Measurements from ENCODE around the gene SEMA6A.

The SEMA6A gene

DNA sequence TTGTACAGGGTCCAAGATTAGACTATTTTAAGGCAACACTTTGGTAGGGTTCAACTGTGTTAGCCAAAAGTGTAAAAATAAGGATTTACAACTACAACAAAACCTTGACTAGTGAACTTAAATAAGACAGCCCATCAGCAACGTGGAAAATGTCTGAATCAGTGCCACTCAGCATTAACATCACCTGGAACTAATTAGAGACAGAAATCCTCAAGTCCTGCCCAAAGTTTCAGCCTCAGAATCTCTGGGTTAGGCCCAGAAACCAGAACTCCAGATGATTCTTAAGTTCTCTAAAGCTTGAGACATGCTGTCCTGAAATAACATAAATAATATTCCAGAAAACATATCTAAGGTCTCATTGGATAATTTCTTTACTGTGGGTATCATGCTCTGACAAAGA is 118.6 kb downstream of the SEMA6A start:
- no peak for DNase-seq (ENCODE audit: low read depth)

DNA sequence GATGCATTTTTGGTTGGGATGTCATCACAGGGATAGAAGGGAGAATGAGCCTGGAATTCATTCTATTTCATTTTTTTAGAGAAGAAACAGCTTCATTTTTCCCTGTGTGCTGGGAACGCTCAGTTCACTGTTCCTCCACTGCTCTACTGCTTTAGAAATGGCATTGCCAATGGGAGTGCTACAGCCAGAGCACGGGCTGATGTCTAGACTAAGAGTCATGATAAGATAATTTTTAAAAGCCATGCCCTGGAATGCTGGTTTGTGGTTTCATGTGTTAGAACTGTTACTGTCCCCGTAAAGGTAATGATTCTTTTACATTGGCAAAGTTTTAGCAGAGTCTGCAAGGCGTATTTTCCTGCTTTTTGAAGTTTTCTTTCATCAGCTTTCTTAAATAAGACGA is 119.6 kb downstream of the SEMA6A start:
- in situ Hi-C loops (cut with HindIII; ENCODE audit: low sequenced_read_pairs) = no loop called here
- DNase-seq (ENCODE audit: low read depth) = no peak
- H3K4me3 ChIP-seq (ENCODE audit: low read depth, low read length) = no peak overlapping the region
- TF ChIP-seq, protein P1, sequence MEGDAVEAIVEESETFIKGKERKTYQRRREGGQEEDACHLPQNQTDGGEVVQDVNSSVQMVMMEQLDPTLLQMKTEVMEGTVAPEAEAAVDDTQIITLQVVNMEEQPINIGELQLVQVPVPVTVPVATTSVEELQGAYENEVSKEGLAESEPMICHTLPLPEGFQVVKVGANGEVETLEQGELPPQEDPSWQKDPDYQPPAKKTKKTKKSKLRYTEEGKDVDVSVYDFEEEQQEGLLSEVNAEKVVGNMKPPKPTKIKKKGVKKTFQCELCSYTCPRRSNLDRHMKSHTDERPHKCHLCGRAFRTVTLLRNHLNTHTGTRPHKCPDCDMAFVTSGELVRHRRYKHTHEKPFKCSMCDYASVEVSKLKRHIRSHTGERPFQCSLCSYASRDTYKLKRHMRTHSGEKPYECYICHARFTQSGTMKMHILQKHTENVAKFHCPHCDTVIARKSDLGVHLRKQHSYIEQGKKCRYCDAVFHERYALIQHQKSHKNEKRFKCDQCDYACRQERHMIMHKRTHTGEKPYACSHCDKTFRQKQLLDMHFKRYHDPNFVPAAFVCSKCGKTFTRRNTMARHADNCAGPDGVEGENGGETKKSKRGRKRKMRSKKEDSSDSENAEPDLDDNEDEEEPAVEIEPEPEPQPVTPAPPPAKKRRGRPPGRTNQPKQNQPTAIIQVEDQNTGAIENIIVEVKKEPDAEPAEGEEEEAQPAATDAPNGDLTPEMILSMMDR (IDR thresholded peaks at IDR 0.05; ENCODE audit: low read depth, low read length, missing control alignments) = no peak

More for the DNA sequence above, 118.6 kb downstream of the SEMA6A start:
- H3K4me3 ChIP-seq (ENCODE audit: low read depth, low read length) = no peak overlapping the region
- TF ChIP-seq, protein P1 (IDR thresholded peaks at IDR 0.05; ENCODE audit: low read depth, low read length, missing control alignments) = no peak
- in situ Hi-C loops (cut with HindIII; ENCODE audit: low sequenced_read_pairs) = no loop called here

DNA sequence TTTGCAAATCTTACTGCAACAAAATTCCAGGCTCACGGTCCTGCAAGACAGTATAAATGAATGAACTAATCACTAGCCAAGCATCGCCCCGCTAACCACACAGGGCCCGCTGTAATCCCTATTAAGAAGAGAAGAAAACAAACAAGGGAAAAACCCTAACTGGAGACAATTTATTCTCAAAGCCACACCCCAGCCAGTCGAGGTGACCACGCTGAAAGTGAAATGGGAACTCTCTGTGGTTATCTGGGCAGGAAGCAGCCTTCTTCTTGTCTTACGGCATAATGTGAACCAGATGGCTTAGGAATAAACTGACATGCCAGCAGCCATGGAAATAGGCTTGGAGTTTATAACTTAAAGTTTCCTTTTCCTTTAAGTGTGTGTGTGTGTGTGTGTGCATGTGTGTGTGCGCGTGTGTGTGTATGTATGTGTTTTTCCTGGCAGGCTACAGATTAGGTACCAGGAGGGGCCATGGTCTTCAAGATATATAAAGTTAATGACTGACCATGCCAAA is 120.2 kb downstream of the SEMA6A start:
- TF ChIP-seq, protein P1 (IDR thresholded peaks at IDR 0.05; ENCODE audit: low read depth, low read length, missing control alignments) = no peak
- DNase-seq (ENCODE audit: low read depth) = peak; percentile 89
- H3K4me3 ChIP-seq (ENCODE audit: low read depth, low read length) = no peak overlapping the region
- in situ Hi-C loops (cut with HindIII; ENCODE audit: low sequenced_read_pairs) = no loop called here

DNA sequence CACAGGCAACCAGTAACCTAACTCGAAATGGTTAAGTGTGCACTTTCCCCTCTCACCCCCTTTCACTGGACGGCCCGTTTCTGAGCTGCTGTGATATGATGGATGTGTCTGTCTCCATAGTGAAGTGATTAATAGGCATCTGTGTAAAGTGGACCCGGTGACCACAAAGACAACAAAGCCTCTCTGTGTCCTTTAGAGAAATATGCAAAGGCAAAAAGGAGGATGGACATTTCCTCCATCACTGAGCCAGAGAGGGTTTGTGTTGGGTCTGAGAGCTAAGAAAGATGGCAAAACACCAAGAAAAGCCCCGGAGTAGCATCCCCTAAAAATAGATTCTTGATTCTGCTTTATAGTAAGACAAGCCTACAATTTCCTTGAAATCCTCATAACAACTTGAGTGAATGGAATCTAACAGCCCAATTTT is 120.6 kb downstream of the SEMA6A start:
- H3K4me3 ChIP-seq (ENCODE audit: low read depth, low read length) = no peak overlapping the region
- no peak for DNase-seq (ENCODE audit: low read depth)
- TF ChIP-seq, protein P1 (IDR thresholded peaks at IDR 0.05; ENCODE audit: low read depth, low read length, missing control alignments) = no peak
- in situ Hi-C loops (cut with HindIII; ENCODE audit: low sequenced_read_pairs) = no loop called here

DNA sequence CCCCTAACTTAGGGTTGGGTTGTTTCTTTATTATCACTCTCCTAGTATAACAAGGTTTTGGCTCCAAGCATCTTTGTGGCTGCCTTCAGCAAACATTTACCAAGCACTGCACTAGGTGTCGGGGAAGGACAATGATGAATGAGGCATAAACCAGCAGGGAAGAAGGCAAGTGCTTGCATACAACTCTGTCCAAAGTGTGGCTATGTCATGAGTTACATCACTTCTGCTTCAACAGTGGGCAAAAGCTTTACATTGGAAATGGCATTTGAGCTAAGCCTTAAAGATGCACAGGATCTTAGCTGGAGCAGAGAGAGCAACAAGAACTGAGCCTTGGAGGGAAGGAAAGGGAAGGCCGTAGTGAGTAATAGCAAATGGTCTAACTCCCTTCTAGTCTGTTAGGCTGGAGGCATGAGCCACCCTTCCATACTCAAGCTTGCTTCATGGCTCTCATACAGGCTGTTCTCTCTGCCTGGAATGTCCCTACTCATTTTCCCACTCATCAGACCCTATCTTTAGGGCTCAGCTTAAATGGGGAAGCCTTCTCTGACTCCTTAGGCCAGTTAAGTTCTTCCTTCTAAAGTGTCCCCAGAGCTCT is 121.8 kb downstream of the SEMA6A start:
- no peak overlapping the region for H3K4me3 ChIP-seq (ENCODE audit: low read depth, low read length)
- TF ChIP-seq, protein P1 (IDR thresholded peaks at IDR 0.05; ENCODE audit: low read depth, low read length, missing control alignments) = no peak
- DNase-seq (ENCODE audit: low read depth) = no peak
- in situ Hi-C loops (cut with HindIII; ENCODE audit: low sequenced_read_pairs) = no loop called here

DNA sequence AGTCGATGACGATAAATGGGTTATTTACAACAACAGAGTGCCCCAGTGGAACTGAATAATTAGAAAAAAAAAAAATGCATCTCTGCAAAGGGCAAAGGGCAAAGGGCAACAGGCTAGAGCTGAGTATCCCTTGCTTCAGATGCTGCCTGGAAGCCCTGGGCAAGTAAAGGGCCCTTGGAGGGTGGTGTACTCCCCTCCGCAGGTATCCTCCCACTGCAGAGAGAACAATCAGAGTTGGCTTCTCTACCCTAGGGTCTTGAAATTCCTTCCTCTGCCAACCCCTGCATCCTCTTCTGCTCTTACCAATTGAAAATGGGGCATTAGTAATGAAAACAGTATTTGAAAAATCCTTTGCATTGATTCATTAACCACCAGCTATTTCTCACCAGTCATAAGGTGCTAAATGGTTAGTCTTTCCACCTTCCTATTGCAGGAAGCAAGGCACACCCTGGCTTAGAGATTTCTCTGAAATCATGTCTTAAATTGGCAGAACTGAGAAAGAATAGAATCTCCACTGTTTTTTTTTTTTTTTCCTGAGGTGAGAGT is 122.6 kb downstream of the SEMA6A start:
- TF ChIP-seq, protein P1 (IDR thresholded peaks at IDR 0.05; ENCODE audit: low read depth, low read length, missing control alignments) = no peak
- H3K4me3 ChIP-seq (ENCODE audit: low read depth, low read length) = no peak overlapping the region
- no peak for DNase-seq (ENCODE audit: low read depth)
- in situ Hi-C loops (cut with HindIII; ENCODE audit: low sequenced_read_pairs) = no loop called here

Measured in astrocyte of the cerebellum (primary cell).